GM21723 (cell line): ENCODE data around the gene SCYL3.

Experiments
- ATAC-seq: cut with Tn5 transposase; IDR thresholded peaks from one replicate; pipeline ENCODE4 v1.9.1; 2021; ENCODE audit warnings: mild to moderate bottlenecking, moderate library complexity; ENCODE audit not compliant: unreplicated experiment

SCYL3 gene

DNA sequence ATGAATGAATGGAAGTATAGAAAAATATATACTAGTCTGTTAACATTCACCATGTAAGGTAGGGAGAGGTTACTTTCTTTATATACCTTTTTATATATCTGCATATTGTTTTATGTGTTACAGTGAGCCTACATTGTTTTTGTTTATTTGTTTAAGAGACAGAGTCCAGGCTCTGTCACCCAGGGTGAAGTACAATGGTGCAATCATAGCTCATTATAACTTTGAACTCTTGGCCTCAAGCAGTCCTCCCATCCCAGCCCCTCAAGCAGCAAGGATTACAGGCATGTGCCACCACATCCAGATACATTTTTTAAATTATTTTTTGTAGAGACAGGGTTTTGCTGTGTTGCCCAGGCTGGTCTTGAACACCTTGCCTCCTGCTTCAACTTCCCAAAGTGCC is 7.4 kb upstream of the SCYL3 start:
- ATAC-seq, result no peak

- ATAC-seq, result no peak
These were observed 6.9 kb upstream of the SCYL3 start for GRCh38 chr1:169900571-169900970.

GRCh38 chr1:169899519-169900217 is 6.0 kb upstream of the SCYL3 start:
- ATAC-seq, result no peak

- ATAC-seq, result no peak
These were observed 2.3 kb upstream of the SCYL3 start for GRCh38 chr1:169896013-169896412.

GRCh38 chr1:169894424-169895145 is 889 bp upstream of the SCYL3 start:
- no peak for ATAC-seq

- ATAC-seq, result peak; percentile 16
These were observed 610 bp downstream of the SCYL3 start for GRCh38 chr1:169892927-169893644.

- ATAC-seq, result no peak
These were observed 1.3 kb downstream of the SCYL3 start for GRCh38 chr1:169892176-169892926.

- ATAC-seq, result no peak
These were observed 2.2 kb downstream of the SCYL3 start for GRCh38 chr1:169891539-169891885.

DNA sequence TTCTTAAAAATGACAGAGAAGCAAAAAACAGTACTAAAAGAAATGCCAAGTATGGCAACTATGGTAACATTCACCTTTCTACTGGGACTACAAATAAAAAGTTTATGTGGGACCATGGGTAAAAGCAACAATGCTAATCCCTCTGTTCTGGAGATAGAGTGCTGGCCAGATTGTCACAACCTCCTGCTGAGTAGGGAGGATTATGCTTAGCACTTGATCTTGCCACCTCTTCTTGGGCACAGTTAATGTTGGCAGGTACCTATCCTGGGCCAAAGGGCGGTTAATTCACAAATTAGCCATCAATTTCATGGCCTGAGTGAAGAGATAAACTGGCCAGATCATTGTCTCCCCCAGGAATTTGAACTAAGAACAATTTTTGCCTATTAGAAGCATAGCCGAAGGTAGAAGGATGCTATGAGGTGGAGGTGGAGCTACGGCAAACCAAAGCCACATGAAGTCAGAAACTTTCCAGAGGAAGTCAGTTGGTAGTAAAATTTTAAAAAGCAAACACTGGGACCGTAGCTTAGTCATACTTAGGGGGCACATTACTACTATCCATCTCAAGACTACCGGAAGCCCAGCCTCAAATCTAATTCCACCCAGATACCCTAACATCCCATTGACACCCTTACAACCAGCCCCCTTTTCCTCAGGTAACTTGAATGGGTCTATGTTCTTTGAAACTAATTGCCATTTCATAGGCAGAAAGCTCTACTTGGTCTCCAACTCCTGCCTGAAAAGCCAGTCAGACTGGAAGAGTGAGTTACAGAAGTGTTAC is 2.7 kb downstream of the SCYL3 start:
- ATAC-seq, result peak; percentile 17

GRCh38 chr1:169889871-169890270 is 3.8 kb downstream of the SCYL3 start:
- ATAC-seq, result no peak

DNA sequence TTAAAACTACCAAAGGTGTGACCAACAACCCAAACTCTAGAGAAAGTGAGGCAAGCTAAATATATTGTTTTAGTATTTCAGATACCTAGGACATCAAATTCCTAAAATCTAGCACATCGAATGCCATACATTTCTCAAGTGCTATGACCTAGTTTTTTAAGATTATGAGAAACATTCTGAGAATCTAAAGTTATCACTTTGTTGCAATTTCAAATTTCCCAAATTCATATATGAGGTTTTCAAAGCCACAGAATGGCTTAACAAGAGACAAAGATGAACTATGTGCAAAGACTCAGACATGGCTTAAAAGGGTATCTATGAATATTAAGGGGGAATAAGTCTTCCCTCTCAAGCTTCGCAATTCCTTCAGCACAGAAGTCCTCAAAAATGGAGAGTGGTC is 6.8 kb downstream of the SCYL3 start:
- ATAC-seq, result no peak

GRCh38 chr1:169886422-169886821 is 7.3 kb downstream of the SCYL3 start:
- no peak for ATAC-seq

- no peak for ATAC-seq
These were observed 8.5 kb downstream of the SCYL3 start for GRCh38 chr1:169885207-169885606.

- ATAC-seq, result no peak
These were observed 9.1 kb downstream of the SCYL3 start for GRCh38 chr1:169884634-169885033.

DNA sequence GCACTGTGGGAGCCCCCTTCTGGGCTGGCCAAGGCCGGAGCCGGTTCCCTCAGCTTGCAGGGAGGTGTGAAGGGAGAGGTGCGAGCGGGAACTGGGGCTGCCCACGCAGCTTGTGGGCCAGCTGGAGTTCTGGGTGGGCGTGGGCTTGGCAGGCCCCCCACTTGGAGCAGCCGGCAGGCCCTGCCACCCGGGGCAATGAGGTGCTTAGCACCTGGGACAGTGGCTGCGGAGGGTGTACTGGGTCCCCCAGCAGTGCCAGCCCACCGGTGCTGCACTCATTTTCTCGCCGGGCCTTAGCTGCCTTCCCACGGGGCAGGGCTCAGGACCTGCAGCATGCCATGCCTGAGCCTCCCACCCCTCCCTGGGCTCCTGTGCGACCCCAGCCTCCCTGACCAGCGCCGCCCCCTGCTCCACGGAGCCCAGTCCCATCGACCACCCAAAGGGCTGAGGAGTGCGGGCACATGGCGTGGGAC is 11.6 kb downstream of the SCYL3 start:
- ATAC-seq, result no peak

DNA sequence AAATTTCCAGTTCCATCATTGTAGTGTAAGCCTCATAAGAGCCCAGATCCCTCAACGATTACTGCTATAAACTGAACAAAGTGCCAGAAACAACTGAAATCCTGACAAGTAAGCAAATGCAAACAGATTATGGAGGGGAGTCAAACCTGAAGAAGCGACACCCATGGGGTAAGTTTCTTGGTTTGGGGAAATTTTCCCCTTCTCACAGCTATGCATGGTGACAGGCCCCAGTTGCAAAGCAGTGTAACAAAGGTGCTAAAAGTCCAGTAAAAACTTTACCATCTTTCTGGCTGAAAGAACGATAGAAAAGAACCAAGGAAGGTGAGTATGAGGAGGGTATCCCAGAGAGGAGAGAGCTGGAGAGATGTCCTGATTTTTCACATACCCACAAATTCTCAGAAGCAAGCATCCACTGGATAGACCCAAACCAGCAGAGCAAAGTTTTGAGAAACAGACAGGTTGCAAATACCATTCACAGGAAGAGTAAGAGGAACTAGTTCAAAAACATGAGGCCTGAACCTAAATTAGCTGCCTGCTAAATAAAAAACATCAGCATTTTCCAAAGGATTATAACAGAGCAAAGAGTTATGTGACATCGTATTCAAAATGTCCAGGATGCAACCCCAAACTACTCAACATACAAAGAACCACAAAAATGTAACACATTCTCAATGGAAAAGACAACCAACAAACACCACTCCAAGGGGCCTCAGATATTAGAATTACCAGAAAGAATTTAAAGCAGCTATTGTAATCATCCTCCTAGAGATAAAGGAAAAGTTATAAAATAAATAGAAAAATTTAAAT is 14.5 kb downstream of the SCYL3 start:
- ATAC-seq, result no peak

- no peak for ATAC-seq
These were observed 15.2 kb downstream of the SCYL3 start for GRCh38 chr1:169878498-169878897.

DNA sequence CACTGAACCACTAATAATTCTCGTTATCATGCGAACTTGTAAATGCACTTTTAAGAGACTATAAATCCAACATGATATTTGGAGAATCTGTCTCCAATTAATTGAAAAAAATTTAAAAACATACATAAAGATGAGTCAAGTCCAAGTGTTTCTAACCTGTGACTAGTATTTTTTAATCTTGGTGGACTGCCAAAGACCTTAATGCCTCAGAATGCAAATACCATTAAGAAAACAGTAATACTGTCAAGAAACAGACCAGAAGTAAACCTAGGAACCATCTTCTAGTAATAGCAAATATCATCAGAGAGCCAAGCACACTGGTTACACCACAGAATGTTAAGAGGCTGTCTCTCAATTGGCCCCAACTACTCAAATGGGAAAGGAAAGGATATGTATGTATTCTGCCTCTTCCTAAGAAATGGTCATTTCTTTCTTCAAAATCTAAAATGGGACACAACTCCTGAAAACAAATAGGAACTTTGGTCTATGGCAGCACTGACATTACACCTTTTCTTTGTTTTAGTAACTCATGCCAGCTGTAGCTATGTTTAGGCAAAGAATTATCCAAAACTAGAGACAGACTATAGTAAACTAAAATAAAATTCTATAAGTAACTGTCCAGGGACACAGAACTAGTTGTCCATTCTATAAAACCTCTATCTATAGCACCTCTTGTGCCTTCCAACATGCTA is 15.8 kb downstream of the SCYL3 start:
- no peak for ATAC-seq

DNA sequence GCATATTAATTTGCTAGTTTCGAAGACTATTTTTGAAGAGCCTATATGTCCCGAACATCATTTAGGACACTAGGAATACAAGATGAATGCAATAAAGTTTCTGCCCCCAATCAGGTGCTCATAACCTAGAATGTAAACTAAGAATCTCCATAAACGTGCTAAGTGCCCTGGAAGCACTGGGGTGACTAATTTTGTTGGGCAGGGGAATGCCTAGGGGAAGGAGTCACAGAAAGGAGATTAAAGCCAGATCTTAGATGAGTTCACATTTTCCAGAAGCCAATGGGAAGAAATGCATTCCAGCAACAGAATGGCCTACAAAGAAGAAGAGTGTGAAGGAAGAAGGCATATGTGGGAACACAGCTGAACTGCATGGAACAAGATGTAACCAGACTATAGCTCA is 19.5 kb downstream of the SCYL3 start:
- ATAC-seq, result no peak
